ENCODE data around the gene MYO9B.

Gene MYO9B

GRCh38 chr19:17075035-17075863, at the start of gene MYO9B, which contains the start of gene HAUS8:
MYO9B (plus strand) TSS chr19:17075777; CDS start chr19:17101718, 25,941 bp downstream.
HAUS8 (minus strand) TSS chr19:17075452; CDS start chr19:17075422, 30 bp downstream.
- Histone ChIP-seq H3K36me3 (ENCODE audit: control insufficient read depth in 2 of 2, insufficient read depth in 2 of 2, low read length in 2 of 2) (peaks cover 0 to 2% of the 10 kb centered on the region in 2 donors), H3K4me3 (ENCODE audit: low read length in 2 of 2) (peak within 1 kb of the TSS; percentile 82 to 93), H3K27me3 (ENCODE audit: control insufficient read depth in 1 of 2, insufficient read depth in 2 of 2, low read length in 2 of 2) (no peaks in the 10 kb centered on the region), H3K27ac (ENCODE audit: low read length) (peak within 1 kb of the TSS; percentile 70), H3K9ac (ENCODE audit: low read length in 2 of 2) (peak within 1 kb of the TSS; percentile 80 to 81), H3K4me1 (ENCODE audit: control insufficient read depth, insufficient read depth, low read length) (peaks cover 44% of the 10 kb centered on the region), H3K9me3 (ENCODE audit: control insufficient read depth in 2 of 2, low read length in 2 of 2) (no peaks in the 10 kb centered on the region)

GRCh38 chr19:17025991-17026658, 49.5 kb upstream of the MYO9B start:
- no peaks in the 10 kb centered on the region for H3K36me3 ChIP-seq (ENCODE audit: control insufficient read depth in 2 of 2, insufficient read depth in 2 of 2, low read length in 2 of 2)
- no peak overlapping the region for H3K9ac ChIP-seq (ENCODE audit: low read length in 2 of 2)
- peaks cover 30 to 31% of the 10 kb centered on the region in 2 donors for H3K27me3 ChIP-seq (ENCODE audit: control insufficient read depth in 1 of 2, insufficient read depth in 2 of 2, low read length in 2 of 2)
- peak overlapping the region in 1 of 2 donors; percentile 8 for H3K4me3 ChIP-seq (ENCODE audit: low read length in 2 of 2)
- H3K4me1 ChIP-seq (ENCODE audit: control insufficient read depth, insufficient read depth, low read length), result no peaks in the 10 kb centered on the region
- no peak overlapping the region for H3K27ac ChIP-seq (ENCODE audit: low read length)
- peaks cover 9 to 15% of the 10 kb centered on the region in 2 donors for H3K9me3 ChIP-seq (ENCODE audit: control insufficient read depth in 2 of 2, low read length in 2 of 2)

GRCh38 chr19:17026706-17027534, 48.7 kb upstream of the MYO9B start, which contains the start of gene CPAMD8:
CPAMD8 (minus strand) TSS chr19:17026810; CDS start chr19:17026642, 168 bp downstream.
- Histone ChIP-seq H3K9ac (ENCODE audit: low read length in 2 of 2) (no peak within 1 kb of the TSS), H3K4me1 (ENCODE audit: control insufficient read depth, insufficient read depth, low read length) (no peaks in the 10 kb centered on the region), H3K36me3 (ENCODE audit: control insufficient read depth in 2 of 2, insufficient read depth in 2 of 2, low read length in 2 of 2) (no peaks in the 10 kb centered on the region), H3K9me3 (ENCODE audit: control insufficient read depth in 2 of 2, low read length in 2 of 2) (peaks cover 9 to 15% of the 10 kb centered on the region in 2 donors), H3K4me3 (ENCODE audit: low read length in 2 of 2) (peak within 1 kb of the TSS in 1 of 2 donors; percentile 8), H3K27ac (ENCODE audit: low read length) (no peak within 1 kb of the TSS), H3K27me3 (ENCODE audit: control insufficient read depth in 1 of 2, insufficient read depth in 2 of 2, low read length in 2 of 2) (peaks cover 30 to 31% of the 10 kb centered on the region in 2 donors)

- Histone ChIP-seq H3K4me1 (ENCODE audit: control insufficient read depth, insufficient read depth, low read length) (no peaks in the 10 kb centered on the region), H3K27me3 (ENCODE audit: control insufficient read depth in 1 of 2, insufficient read depth in 2 of 2, low read length in 2 of 2) (peaks cover 31% of the 10 kb centered on the region in 2 donors), H3K9ac (ENCODE audit: low read length in 2 of 2) (no peak overlapping the region), H3K4me3 (ENCODE audit: low read length in 2 of 2) (no peak overlapping the region), H3K27ac (ENCODE audit: low read length) (no peak overlapping the region), H3K9me3 (ENCODE audit: control insufficient read depth in 2 of 2, low read length in 2 of 2) (peaks cover 9 to 15% of the 10 kb centered on the region in 2 donors), H3K36me3 (ENCODE audit: control insufficient read depth in 2 of 2, insufficient read depth in 2 of 2, low read length in 2 of 2) (no peaks in the 10 kb centered on the region)
Observed at GRCh38 chr19:17027535-17027975, 48.0 kb upstream of the MYO9B start.

- H3K9me3 ChIP-seq (ENCODE audit: control insufficient read depth in 2 of 2, low read length in 2 of 2), result no peaks in the 10 kb centered on the region
- H3K36me3 ChIP-seq (ENCODE audit: control insufficient read depth in 2 of 2, insufficient read depth in 2 of 2, low read length in 2 of 2), result no peaks in the 10 kb centered on the region
- H3K4me3 ChIP-seq (ENCODE audit: low read length in 2 of 2), result no peak overlapping the region
- H3K27me3 ChIP-seq (ENCODE audit: control insufficient read depth in 1 of 2, insufficient read depth in 2 of 2, low read length in 2 of 2), result peaks cover 19 to 20% of the 10 kb centered on the region in 2 donors
- H3K4me1 ChIP-seq (ENCODE audit: control insufficient read depth, insufficient read depth, low read length), result peaks cover 2% of the 10 kb centered on the region
- H3K27ac ChIP-seq (ENCODE audit: low read length), result no peak overlapping the region
- no peak overlapping the region for H3K9ac ChIP-seq (ENCODE audit: low read length in 2 of 2)
Observed at GRCh38 chr19:17031741-17032140, 43.8 kb upstream of the MYO9B start.

GRCh38 chr19:17035842-17036424, 39.6 kb upstream of the MYO9B start:
- Histone ChIP-seq H3K27ac (ENCODE audit: low read length) (no peak overlapping the region), H3K27me3 (ENCODE audit: control insufficient read depth in 1 of 2, insufficient read depth in 2 of 2, low read length in 2 of 2) (peaks cover 9 to 10% of the 10 kb centered on the region in 2 donors), H3K9ac (ENCODE audit: low read length in 2 of 2) (no peak overlapping the region), H3K36me3 (ENCODE audit: control insufficient read depth in 2 of 2, insufficient read depth in 2 of 2, low read length in 2 of 2) (no peaks in the 10 kb centered on the region), H3K9me3 (ENCODE audit: control insufficient read depth in 2 of 2, low read length in 2 of 2) (no peaks in the 10 kb centered on the region), H3K4me1 (ENCODE audit: control insufficient read depth, insufficient read depth, low read length) (peaks cover 2% of the 10 kb centered on the region), H3K4me3 (ENCODE audit: low read length in 2 of 2) (no peak overlapping the region)

GRCh38 chr19:17036640-17037039, 38.9 kb upstream of the MYO9B start:
- H3K27me3 ChIP-seq (ENCODE audit: control insufficient read depth in 1 of 2, insufficient read depth in 2 of 2, low read length in 2 of 2), result peaks cover 9 to 10% of the 10 kb centered on the region in 2 donors
- no peaks in the 10 kb centered on the region for H3K9me3 ChIP-seq (ENCODE audit: control insufficient read depth in 2 of 2, low read length in 2 of 2)
- H3K36me3 ChIP-seq (ENCODE audit: control insufficient read depth in 2 of 2, insufficient read depth in 2 of 2, low read length in 2 of 2), result no peaks in the 10 kb centered on the region
- no peak overlapping the region for H3K9ac ChIP-seq (ENCODE audit: low read length in 2 of 2)
- no peak overlapping the region for H3K27ac ChIP-seq (ENCODE audit: low read length)
- no peak overlapping the region for H3K4me3 ChIP-seq (ENCODE audit: low read length in 2 of 2)
- peaks cover 2% of the 10 kb centered on the region for H3K4me1 ChIP-seq (ENCODE audit: control insufficient read depth, insufficient read depth, low read length)

GRCh38 chr19:17037184-17037583, 38.4 kb upstream of the MYO9B start:
- Histone ChIP-seq H3K9me3 (ENCODE audit: control insufficient read depth in 2 of 2, low read length in 2 of 2) (no peaks in the 10 kb centered on the region), H3K27me3 (ENCODE audit: control insufficient read depth in 1 of 2, insufficient read depth in 2 of 2, low read length in 2 of 2) (peaks cover 11 to 15% of the 10 kb centered on the region in 2 donors), H3K4me1 (ENCODE audit: control insufficient read depth, insufficient read depth, low read length) (peaks cover 4% of the 10 kb centered on the region), H3K4me3 (ENCODE audit: low read length in 2 of 2) (no peak overlapping the region), H3K9ac (ENCODE audit: low read length in 2 of 2) (no peak overlapping the region), H3K36me3 (ENCODE audit: control insufficient read depth in 2 of 2, insufficient read depth in 2 of 2, low read length in 2 of 2) (no peaks in the 10 kb centered on the region), H3K27ac (ENCODE audit: low read length) (no peak overlapping the region)

- H3K9me3 ChIP-seq (ENCODE audit: control insufficient read depth in 2 of 2, low read length in 2 of 2), result no peaks in the 10 kb centered on the region
- no peak overlapping the region for H3K27ac ChIP-seq (ENCODE audit: low read length)
- no peak overlapping the region for H3K4me3 ChIP-seq (ENCODE audit: low read length in 2 of 2)
- H3K27me3 ChIP-seq (ENCODE audit: control insufficient read depth in 1 of 2, insufficient read depth in 2 of 2, low read length in 2 of 2), result peaks cover 9 to 15% of the 10 kb centered on the region in 2 donors
- H3K36me3 ChIP-seq (ENCODE audit: control insufficient read depth in 2 of 2, insufficient read depth in 2 of 2, low read length in 2 of 2), result no peaks in the 10 kb centered on the region
- peaks cover 4% of the 10 kb centered on the region for H3K4me1 ChIP-seq (ENCODE audit: control insufficient read depth, insufficient read depth, low read length)
- H3K9ac ChIP-seq (ENCODE audit: low read length in 2 of 2), result no peak overlapping the region
Observed at GRCh38 chr19:17037966-17038500, 37.5 kb upstream of the MYO9B start.

All from stomach smooth muscle (tissue), 2 donors.